Tongue (tissue), 2 donors: ENCODE results near the gene AK4. TPM values are rescaled to one million over a fixed set of nuclear protein-coding genes. Genes with fewer than 3 reads are reported as not detected.
A peak's percentile ranks its signal among the peaks of the same experiment; 100 is the strongest.

Experiments used
- DNase-seq: peaks from one replicate; pipeline ENCODE4 v3.0.0-alpha.2; 2015
- total RNA-seq: library from RNA; depleted of rRNA; stranded (reverse); fragments of >200 nt; gene quantifications from one replicate; pipeline ENCODE4 v1.2.3, GENCODE V29; 2014

AK4 gene
- total RNA-seq, 1 donor from 2014 or later: 18.3 TPM

- DNase-seq: no peak
Observed at GRCh38 chr1:65253800-65254319, 105.9 kb downstream of the AK4 start.

DNA sequence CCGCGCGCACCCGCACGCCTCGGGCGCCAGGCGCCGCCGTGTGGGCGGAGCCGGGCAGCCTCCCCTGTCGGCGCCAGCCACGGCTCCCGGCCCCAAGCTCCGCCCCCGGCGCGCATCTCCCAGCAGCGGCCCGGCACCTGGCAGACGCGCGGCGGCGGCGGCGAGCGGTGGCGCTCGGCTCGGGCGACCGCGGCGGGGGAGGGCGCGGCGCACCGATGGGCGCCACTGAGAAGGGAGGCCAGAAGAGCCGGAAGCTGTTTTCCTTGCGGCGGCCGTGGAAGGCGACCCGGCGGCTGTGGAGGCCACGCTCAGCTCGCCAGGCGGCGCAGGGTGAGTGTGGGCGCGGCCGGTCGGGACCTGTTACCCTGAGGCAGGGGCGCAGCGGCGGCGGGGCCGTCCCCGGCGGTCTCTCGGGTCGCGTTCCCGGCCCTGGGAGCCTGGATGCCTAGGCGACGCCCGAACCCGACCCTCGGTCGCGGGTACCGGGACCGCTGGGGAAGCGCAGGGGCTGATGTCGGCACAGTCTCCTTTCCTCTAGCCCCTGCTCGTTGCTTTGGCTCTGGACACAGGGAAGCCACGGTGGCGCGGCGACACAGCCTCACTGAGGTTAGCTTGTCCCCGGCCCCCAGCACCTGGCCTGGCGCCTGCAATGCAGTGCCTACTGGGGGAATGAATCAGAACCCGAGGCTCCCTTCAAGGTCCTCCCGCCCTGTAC is 106.5 kb downstream of the AK4 start:
- DNase-seq: peak; percentile 81

- no peak for DNase-seq
Observed at GRCh38 chr1:65255035-65255655, 107.1 kb downstream of the AK4 start.

DNA sequence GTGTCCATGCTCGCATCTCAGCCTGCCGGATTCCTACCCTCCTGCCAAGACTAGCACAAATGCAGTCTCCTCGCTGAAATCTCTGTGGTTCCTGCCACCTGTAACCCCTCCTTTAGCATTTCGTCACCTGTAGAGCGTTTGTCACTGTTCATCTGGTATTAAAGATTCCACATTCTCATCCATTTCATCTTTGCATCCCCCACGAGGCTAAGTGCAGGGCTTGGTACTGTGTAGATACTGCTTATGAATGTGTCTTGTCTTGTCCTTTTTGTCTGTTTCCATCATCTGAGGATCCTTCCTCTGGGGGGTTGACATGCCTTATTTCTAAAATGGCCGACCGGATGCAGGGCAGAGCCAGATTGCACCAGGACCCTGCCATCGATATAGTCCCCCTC is 107.7 kb downstream of the AK4 start:
- DNase-seq: no peak

DNA sequence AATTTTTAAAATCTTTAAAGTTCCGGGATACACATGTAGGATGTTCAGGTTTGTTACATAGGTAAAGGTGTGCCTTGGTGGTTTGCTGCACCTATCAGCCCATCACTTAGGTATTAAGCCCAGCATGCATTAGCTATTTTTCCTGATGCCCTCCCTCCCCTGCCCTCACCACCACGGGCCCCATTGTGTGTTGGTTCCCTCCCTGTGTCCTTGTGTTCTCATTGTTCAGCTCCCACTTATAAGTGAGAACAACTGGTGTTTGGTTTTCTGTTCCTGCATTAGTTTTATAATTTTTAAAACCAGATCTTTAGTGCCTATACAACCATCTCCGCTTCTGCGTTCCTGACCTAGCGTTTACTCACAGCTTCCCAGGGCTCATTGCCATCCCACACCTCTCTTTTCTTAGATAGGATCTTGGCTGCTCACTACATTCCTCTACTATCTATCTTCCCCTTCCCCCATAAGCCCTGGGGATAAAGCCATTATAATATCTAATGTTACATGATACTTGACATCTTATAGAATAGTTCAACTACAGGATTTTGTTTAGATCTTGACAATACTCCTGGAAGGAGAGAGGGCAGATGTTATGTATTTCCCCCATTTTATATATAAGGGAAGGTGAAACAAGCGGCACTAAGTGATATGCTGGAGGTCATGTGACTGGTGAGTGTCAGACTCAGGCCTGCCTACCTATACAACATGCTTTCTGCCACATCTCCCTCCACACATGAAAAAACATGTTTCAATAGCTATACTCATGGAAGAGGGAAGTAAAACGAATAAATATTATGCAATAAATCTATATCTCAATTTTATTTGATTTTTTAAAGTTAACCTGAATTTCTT is 109.1 kb downstream of the AK4 start:
- no peak for DNase-seq

- no peak for DNase-seq
Observed at GRCh38 chr1:65258106-65258505, 110.1 kb downstream of the AK4 start.

DNA sequence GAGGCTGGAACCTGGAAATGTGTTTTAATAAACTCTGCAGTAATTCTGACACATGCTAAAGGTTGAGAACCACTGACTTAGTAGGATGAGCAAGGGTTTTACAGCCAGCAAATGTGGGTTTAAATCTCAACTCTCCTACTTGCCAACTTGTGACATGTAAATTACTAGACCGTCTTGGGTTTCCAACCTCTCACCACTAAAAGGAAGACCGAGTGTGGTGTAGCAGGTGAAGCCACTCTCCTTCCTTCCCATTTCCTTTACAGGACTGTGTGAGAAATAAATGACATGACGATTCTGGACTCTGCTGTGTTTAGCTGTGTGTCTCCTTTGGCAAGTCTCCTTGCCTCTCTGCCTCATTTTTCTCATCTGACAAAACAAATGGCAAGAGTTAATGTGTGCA is 111.8 kb downstream of the AK4 start:
- DNase-seq: no peak

- no peak for DNase-seq
Observed at GRCh38 chr1:65260851-65261473, 113.0 kb downstream of the AK4 start.

DNA sequence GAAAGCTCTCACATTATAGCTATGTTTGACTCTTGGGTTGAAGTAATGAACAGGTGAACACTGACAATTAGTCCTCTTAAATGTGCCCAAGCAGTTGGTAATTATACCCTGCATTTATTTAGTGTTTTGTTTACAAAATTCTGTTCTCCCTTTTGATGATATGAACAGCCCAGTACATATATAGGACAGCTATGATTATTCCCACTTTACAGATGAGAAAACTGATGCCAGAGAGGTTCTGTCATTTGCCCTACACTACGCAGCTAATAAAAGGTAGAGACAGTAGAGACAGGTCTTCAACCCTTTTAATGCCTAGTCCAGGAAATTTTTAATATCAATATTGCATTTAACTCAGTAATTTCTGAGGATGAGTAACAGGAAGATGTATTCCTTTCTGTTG is 115.3 kb downstream of the AK4 start:
- DNase-seq: no peak

- DNase-seq: peak; percentile 55
Observed at GRCh38 chr1:65264197-65264929, 116.4 kb downstream of the AK4 start.

GRCh38 chr1:65265296-65265650 is 117.3 kb downstream of the AK4 start:
- no peak for DNase-seq

DNA sequence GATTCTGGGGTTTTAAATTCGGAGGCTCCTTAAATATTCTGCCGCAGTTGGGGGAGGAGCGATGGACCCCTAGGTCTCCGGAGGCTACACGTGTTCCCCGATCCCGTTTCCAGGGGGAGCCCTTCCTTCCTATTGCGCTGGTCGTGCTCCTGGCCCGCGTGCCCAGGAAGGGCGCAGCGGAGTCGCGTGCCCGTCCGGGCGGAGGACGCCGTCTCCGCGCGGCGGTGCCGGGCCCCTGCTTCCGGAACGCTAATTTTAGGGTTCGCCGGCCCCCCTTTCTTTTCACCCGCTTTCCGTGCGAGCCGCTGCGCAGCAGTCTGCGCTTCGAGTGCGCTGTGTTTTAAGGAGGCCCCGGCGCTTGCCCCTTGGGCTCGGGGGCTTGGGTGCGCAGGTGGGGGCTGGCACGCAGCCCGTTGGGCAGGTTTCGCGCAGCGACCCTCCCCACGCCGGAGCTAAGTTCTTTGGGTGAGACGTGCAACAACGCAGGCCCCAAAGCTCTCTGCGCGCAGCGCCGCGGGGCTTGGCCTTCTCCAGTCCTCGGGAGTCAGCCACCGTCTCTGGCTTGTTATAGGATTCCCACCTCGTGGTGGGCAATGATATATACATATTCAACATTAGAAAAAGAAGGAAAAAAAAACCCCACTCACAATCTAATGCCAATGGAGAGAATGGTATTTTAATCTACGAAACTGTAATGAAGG is 117.8 kb downstream of the AK4 start:
- peak; percentile 59 for DNase-seq

- DNase-seq: no peak
Observed at GRCh38 chr1:65266476-65266875, 118.5 kb downstream of the AK4 start.

GRCh38 chr1:65267271-65267670 is 119.3 kb downstream of the AK4 start:
- DNase-seq: no peak

GRCh38 chr1:65267683-65268082 is 119.7 kb downstream of the AK4 start:
- no peak for DNase-seq

DNA sequence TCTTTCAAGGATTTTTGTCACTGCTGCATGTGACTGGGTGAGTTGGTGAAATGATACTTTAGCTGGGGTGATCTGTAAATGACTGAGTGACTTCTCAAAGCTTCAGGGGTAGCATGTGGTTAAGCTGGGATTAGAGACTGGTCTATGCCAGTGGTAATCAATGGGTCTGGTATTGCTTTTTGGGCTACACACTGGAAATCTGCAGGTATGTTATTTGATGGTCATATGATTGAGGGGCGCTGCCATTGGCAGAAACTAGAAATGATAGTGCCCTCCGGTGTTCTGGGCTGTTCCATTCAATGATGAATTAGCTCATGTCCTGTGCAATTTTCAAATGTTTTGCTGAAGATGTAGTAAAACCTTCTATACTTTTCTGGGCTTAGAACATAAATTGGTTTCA is 121.6 kb downstream of the AK4 start:
- DNase-seq: no peak

DNA sequence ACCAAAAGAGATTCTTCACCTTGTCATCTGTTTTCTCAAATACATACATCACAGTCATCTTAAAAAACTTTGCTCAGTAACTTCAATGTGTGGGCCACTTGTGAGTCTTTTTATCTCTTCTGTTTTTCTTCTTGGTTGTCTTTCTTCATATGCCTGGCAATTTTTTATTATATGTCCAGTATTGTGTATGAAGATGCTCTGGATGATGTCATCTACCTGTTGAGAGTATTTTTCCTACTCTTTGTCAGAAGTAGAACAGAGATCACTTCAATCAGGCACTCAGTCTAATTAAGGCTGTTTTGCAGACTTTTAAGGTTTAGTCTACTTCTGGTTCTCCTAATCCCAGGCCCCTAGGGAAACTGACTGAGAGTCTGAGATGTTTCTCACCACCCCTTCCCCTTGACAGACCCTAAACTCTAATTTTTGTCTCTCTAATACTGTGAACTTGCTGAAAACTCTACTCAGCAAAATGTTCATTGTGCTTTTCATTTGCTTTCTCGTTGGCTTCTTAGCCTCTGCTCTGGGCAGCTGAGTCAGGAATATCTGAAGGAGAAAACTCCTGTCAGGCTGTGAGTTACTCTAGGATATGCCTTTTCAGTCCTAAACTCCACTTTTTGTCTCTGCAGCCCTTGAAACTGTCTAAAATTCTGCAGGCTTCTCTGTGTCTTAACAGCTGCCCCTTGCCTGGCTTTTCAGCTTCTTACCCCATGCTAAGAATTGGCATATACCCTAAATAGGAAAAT is 128.4 kb downstream of the AK4 start:
- DNase-seq: no peak

GRCh38 chr1:65277605-65278347 is 129.8 kb downstream of the AK4 start:
- no peak for DNase-seq

DNA sequence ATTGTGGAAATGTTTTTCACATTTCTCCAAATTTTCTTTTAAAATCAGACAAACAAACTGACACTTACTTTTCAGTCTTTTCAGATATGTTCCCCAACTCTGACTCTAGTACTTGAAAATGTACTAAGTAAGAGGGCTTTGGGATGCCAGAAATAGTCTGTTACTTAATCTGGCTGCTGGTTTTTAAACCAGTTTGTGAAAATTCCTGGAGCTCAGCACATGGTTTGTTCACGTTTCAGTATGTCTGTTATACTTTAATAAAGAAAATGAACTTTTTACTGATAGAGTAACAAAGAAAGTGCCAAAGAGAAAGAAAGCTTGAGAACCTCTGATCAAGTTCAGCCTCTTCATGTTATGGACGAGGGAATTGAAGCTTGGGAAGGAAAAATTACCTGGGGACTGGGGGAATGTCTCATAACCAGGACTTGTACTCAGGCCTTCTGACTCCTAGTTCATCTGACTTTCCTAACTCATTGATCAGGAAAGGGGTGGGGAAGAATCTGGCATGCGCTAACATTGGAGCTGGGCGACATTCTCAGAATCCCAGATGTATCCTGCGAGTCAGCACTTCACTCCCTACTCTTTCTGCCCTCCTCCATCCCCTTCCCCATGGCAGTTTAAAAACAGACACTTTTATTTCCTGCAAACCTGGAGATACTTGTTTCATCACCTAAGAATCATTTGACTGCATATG is 130.5 kb downstream of the AK4 start:
- peak; percentile 10 for DNase-seq
